Mucosa of rectum (tissue), 2 donors: Measurements from ENCODE around the gene MGAT4A.
"Not testable (repeated sequence)": the region's sequence is repeated elsewhere in the genome, so short reads cannot be mapped to it uniquely, and the experiment has no call there.

Experiments used
- H3K27ac ChIP-seq, 2 donors: one replicate each; pipeline ENCODE4 v1.7.0; 2013; ENCODE audit warnings: inconsistent platforms in 2 of 2, low read depth in 2 of 2, low read length in 2 of 2
- H3K27me3 ChIP-seq, 2 donors: one replicate each; pipeline ENCODE4 v1.7.0; 2013; ENCODE audit warnings: low read length in 2 of 2; ENCODE audit not compliant: control insufficient read depth in 2 of 2, insufficient read depth in 2 of 2
- H3K36me3 ChIP-seq, 2 donors: one replicate each; pipeline ENCODE4 v1.7.0; 2013; ENCODE audit warnings: low read length in 2 of 2; ENCODE audit not compliant: control insufficient read depth in 2 of 2, insufficient read depth in 2 of 2
- H3K4me1 ChIP-seq, 2 donors: one replicate each; pipeline ENCODE4 v1.7.0; 2013; ENCODE audit warnings: low read length in 2 of 2, mild to moderate bottlenecking in 1 of 2; ENCODE audit not compliant: control insufficient read depth in 2 of 2, insufficient read depth in 2 of 2
- H3K4me3 ChIP-seq, 2 donors: one replicate each; pipeline ENCODE4 v1.7.0; 2013; ENCODE audit warnings: low read length in 2 of 2
- H3K9ac ChIP-seq, 2 donors: one replicate each; pipeline ENCODE4 v1.7.0; 2013; ENCODE audit warnings: low read length in 2 of 2, low read depth in 1 of 2, mild to moderate bottlenecking in 1 of 2
- H3K9me3 ChIP-seq, 2 donors: one replicate each; pipeline ENCODE4 v1.7.0; 2013; ENCODE audit warnings: low read length in 2 of 2; ENCODE audit not compliant: control insufficient read depth in 2 of 2
- donor health status: healthy.
- donor health status: Normal muscosa, but diverticular disease.

MGAT4A gene

DNA sequence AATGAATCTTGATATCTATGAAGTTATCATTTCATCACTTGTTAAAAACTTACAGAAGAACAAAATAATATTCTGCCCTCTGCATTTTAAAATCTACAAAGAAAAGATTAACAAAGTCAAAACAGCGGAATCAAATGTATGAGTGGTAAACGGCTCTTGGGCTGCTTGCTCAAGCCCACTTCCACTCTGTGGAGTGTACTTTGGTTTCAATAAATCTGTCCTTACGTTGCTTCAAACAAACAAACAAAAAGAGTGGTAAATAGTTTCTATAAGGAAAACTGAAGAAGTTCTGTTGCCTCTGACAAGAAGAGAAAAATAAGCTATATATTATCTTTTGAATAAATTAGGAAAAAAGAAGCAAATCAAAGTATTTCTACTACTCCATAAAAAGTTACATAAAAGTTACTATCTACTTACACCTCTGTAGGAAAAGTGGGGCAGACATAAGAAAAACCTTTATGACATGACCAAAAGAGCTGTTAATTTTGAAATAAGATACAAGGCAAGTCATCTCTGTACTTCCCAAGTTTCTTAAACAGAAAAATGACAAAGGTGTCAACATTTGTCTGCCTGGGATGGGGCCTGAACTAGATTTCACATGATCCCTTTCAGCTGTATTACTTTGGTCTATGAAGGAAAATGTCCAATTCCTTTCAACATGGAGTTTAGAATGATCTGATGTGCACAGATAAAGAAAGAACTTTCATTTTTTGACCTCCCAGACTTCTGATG, 56.5 kb downstream of the MGAT4A start:
- Histone ChIP-seq H3K9me3 (no peaks in the 10 kb centered on the region), H3K27ac (no peak overlapping the region), H3K36me3 (peaks cover 20 to 30% of the 10 kb centered on the region in 2 donors), H3K4me1 (no peaks in the 10 kb centered on the region), H3K27me3 (no peaks in the 10 kb centered on the region), H3K9ac (no peak overlapping the region), H3K4me3 (no peak overlapping the region)

DNA sequence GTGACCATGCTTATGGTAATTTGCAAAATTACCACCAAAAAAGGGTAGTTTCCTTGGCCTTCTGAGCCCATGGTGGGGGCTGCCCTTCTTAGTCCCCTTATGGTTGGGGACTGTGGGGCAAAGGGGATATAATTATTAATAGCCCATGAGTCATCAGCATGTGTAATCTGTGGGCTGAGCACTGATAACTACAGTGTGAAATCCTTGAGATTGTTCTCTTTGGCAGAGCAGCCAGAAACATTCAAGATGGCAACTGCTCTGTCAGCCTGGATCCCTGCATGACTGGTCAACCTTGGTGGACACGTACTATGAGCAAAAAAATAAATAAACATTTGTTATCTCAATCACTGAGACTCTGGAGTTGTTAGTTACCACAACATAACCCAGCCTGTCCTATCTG, 61.3 kb downstream of the MGAT4A start:
- no peaks in the 10 kb centered on the region for H3K27me3 ChIP-seq
- no peaks in the 10 kb centered on the region for H3K9me3 ChIP-seq
- H3K9ac ChIP-seq, result no peak overlapping the region
- no peak overlapping the region for H3K4me3 ChIP-seq
- no peak overlapping the region for H3K27ac ChIP-seq
- peaks cover 22 to 25% of the 10 kb centered on the region in 2 donors for H3K36me3 ChIP-seq
- no peaks in the 10 kb centered on the region for H3K4me1 ChIP-seq

DNA sequence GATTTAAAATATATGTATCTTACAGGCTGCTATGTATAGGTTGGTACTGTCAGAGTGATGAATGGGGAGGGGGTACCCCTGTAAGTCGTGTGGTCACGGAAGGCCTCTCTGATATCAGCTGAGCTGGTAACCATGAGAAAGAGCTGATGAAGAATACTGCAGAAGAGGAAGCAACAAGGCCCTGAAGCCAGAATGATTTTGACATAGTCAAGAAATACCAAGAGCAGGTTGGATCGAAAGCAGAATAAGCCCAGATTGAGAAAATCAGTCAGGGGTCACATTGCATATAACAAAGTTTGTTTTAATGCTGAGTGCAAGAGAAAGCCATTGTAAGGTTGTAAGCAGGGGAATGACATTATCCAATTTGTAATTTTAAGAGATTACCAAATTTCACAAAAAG, 65.3 kb downstream of the MGAT4A start:
- H3K27me3 ChIP-seq, result no peaks in the 10 kb centered on the region
- H3K27ac ChIP-seq, result no peak overlapping the region
- H3K9ac ChIP-seq, result no peak overlapping the region
- peaks cover 25 to 27% of the 10 kb centered on the region in 2 donors for H3K36me3 ChIP-seq
- H3K4me3 ChIP-seq, result no peak overlapping the region
- no peaks in the 10 kb centered on the region for H3K9me3 ChIP-seq
- no peaks in the 10 kb centered on the region for H3K4me1 ChIP-seq

DNA sequence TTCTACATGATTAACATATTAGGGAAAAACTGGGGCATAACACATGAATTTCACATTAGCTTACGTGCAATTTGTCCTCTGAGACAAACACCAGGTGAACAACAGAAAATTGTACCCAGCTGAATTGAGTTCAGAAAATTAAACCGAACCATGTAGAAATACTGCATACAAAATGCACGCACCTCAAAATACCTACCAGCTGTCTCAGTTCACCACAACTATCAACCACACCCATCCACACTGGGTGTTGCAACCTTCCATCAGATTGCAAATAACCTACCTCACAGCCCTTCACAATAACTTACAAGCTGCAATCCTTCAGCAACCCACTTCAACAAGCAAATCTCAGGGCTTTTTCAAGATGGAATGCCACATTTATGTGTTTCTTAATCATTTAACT, 66.6 kb downstream of the MGAT4A start:
- H3K4me1 ChIP-seq, result no peaks in the 10 kb centered on the region
- H3K36me3 ChIP-seq, result peaks cover 20 to 25% of the 10 kb centered on the region in 2 donors
- H3K27me3 ChIP-seq, result no peaks in the 10 kb centered on the region
- H3K9me3 ChIP-seq, result no peaks in the 10 kb centered on the region
- no peak overlapping the region for H3K27ac ChIP-seq
- H3K4me3 ChIP-seq, result no peak overlapping the region
- H3K9ac ChIP-seq, result peak overlapping the region in 1 of 2 donors; percentile 36

DNA sequence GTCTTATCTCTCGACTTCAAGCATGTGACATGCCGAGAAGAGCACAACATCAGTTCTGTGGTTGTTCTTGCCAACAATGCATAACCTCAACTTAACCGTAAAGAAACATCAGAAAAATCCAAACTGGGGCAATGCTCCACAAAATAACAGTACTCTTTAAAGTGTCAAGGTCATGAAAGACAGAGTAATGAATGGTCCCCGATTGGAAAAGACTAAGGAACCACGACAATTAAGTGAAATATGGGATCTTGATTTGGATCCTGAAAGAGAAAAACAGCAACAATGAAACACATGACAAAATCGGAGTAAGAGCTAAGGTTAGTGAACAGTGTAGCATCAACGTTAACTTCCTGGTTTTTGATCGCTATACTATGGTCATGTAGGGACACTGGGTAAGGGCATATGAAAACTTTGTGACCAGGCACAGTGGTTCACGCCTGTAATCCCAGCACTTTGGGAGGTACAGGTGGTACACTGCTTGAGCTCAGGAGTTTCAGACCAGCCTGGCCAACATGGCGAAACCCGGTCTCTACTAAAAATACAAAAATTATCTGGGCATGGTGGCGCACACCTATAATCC, 67.3 kb downstream of the MGAT4A start:
- no peaks in the 10 kb centered on the region for H3K4me1 ChIP-seq

DNA sequence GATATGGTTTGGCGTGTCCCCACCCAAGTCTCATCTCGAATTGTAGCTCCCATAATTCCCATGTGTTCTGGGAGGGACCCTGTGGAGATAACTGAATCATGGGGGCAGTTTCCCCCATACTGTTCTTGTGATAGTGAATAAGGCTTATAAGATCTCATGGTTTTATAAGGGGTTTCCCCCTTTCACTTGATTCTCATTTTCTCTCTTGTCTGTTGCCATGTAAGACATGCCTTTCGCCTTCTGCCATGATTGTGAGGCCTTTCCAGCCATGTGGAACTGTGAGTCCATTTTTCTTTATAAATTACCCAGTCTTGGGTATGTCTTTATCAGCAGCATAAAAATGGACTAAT, 71.5 kb downstream of the MGAT4A start:
- H3K9me3 ChIP-seq, H3K27me3 ChIP-seq, H3K4me3 ChIP-seq, H3K9ac ChIP-seq, H3K4me1 ChIP-seq, H3K27ac ChIP-seq: not testable (repeated sequence)
- H3K36me3 ChIP-seq, result peaks cover 15 to 19% of the 10 kb centered on the region in 2 donors

More for the DNA sequence above, 67.3 kb downstream of the MGAT4A start:
- Histone ChIP-seq H3K9ac (no peak overlapping the region), H3K4me3 (no peak overlapping the region), H3K9me3 (no peaks in the 10 kb centered on the region), H3K27me3 (no peaks in the 10 kb centered on the region), H3K36me3 (peaks cover 17 to 29% of the 10 kb centered on the region in 2 donors), H3K27ac (peak overlapping the region in 1 of 2 donors; percentile 1)

DNA sequence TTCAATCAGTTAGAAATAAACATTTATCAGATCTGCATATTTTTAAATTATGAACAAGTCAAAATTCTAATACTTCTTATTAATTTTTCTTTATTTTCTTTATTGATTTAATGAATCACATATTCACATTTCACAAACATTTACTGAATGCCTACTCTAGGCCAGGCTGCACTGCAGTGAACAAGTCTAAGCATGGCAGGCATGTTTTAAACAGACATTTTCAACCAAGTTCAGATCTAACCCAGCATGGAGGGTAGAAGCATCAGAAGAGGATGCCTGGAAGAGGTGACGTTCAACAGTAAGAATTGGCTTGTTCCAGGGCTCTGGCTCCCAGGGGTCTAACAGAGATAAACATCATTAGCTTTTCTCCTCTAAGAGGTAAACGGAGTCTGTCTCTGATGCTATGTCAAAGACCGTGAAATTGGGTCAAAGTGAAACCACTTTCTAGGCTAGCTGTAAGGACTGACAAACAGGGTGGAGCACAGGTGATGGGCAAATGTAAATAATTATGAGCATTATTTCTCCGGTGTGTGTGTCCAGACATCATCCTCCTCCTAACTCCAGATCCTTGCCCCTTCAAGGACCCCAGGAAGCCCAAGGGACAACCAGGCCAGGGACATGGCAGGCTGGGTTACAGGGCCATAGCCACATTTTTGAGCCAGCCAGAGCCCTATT, 72.0 kb downstream of the MGAT4A start:
- Histone ChIP-seq H3K27me3 (no peaks in the 10 kb centered on the region), H3K4me1 (no peaks in the 10 kb centered on the region), H3K9ac (no peak overlapping the region), H3K27ac (no peak overlapping the region), H3K9me3 (no peaks in the 10 kb centered on the region), H3K4me3 (peak overlapping the region in 1 of 2 donors; percentile 35), H3K36me3 (peaks cover 15 to 19% of the 10 kb centered on the region in 2 donors)

DNA sequence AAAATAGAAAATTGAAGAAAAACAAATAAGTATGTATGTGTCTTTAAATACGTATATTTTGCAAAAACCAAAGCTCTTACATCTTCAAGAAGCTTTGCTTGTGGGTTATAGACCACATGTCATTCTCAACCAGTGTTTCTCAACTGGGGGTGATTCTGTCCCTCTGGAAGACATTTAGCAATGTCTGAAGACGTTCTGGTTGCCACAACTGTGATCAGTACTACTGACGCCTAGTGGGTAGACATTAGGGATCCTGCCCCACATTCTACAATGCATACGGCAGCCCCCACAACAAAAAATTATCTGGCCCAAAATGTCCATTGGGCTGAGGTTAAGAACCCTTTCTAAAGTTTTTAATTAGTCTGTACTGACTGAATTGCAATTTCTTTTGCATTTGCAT, 74.1 kb downstream of the MGAT4A start:
- Histone ChIP-seq H3K9me3 (no peaks in the 10 kb centered on the region), H3K4me1 (no peaks in the 10 kb centered on the region), H3K27me3 (no peaks in the 10 kb centered on the region), H3K9ac (no peak overlapping the region), H3K36me3 (peaks cover 11 to 16% of the 10 kb centered on the region in 2 donors), H3K27ac (no peak overlapping the region), H3K4me3 (no peak overlapping the region)

DNA sequence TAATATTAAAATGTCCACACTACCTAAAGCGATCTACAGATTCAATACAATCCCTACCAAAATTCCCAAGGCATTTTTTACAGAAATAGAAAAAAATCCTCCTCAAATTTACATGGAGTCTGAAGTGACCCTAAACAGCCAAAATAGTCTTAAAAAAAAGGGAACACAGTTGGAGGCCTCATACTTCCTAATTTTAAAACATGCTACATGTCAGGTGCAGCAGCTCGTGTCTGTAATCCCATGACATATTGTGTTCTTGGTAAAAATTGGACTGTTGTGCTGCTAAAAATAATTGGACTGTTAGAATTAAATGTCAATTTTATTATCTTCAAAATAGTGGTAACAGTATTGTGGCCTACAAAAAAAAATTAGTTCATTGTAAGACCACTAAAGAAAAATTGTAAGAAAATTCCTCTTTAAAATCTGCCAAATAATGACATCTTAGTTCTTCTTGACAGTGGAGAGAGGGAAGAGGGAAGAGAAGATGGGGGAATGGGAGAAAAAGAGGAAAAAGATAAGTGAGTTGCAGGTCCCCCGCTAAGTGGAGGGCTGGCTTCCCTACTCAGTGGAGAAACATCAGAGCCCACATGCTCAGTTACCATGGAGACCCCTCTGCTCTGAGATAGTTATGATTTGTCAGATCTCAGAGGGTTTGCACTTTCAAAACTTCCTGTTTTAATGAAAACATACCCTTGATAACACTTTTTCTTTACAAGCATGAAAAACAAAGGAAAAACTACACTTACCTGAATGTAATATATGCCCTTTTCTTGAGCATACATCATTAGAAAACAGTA, 76.0 kb downstream of the MGAT4A start:
- Histone ChIP-seq H3K4me1 (peaks cover 0 to 2% of the 10 kb centered on the region in 2 donors), H3K36me3 (peaks cover 4 to 6% of the 10 kb centered on the region in 2 donors), H3K4me3 (no peak overlapping the region), H3K27ac (no peak overlapping the region), H3K9ac (no peak overlapping the region), H3K9me3 (no peaks in the 10 kb centered on the region), H3K27me3 (no peaks in the 10 kb centered on the region)

DNA sequence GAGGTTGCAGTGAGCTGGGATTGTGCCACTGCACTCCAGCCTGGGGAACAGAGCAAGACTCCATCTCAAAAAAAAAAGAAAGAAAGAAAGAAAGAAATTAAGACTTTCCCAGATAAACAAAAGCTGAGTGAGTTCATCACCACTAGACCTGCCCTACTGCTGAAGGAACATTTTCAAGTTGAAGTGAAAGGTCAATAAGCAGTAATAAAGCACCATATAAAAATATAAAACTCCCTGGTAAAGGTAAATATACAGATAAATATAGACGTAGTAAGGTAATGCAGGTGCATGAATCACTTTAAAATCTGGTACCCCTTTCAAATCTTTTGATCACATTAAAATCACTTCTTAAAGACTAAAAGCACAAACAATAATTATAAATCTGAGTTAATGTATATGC, 79.9 kb downstream of the MGAT4A start:
- Histone ChIP-seq H3K4me3 (no peak overlapping the region), H3K27me3 (no peaks in the 10 kb centered on the region), H3K27ac (peak overlapping the region in 1 of 2 donors; percentile 23), H3K36me3 (peaks cover 8 to 17% of the 10 kb centered on the region in 2 donors), H3K4me1 (peaks cover 0 to 6% of the 10 kb centered on the region in 2 donors), H3K9me3 (no peaks in the 10 kb centered on the region), H3K9ac (no peak overlapping the region)
